Measurements from ENCODE around the gene ASPSCR1.

The ASPSCR1 gene

GRCh38 chr17:81999976-82000802 is 22.8 kb downstream of the ASPSCR1 start:
- DNase-seq: no peak

DNA sequence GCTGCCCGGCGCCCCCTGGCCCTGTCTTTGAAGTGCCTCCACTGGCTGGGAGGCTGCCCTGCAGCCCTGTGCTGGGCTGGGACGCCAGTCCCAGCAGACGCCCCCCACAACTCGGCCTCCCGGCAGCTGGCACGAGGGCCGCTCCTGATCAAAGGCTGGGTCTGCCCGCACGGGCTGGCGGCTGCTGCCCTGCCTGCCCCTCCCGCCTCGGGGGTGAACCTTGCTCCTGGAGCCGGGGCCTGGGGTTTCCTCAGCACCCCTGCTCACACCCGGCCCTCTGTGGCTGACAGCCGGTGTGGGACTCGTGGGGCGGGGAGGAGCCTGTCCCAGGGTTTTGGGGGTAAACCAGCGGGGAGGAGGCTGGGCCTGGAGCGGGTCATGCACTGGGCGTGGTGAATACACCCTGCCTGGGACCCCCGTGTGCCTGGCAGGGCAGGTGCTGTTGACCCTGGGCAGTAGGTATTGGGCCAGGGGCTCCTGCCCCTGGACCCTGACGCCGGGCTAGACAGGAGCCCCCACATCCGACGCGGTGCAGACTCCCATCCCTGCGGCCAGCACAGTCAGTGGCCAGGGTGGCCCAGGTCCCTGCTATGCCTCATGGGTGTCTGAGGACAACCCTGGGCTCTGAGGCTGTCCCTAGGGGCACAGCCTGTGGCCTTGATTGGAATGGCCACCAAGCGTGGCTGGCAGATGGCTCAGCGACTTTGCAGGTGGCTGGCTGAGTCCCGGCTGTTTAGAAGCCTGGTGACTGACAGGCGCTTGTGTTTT is 23.6 kb downstream of the ASPSCR1 start:
- DNase-seq: no peak

DNA sequence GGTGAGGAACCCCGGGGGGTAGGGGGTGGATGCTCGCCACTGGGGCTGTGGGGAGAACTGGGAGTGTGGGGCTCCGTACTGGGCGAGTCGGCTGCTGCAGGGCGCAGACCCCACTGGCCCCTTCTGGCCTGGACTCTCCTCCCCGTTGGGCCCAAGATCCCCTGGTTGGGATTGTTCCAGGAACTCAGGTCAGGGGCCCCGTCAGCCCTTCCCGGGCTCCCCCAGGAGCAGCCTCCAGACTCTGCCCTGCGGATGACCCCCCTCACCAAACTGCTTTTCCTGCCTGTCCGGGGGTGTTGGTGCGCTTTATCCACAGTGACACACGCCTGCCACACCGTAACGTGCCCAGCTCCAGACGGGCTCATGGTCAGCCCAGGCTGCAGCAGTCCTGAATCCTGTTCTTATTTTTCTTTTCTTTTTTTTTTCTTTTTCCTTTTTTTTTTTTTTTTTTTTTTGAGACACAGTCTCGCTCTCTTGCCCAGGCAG is 24.2 kb downstream of the ASPSCR1 start:
- no peak for DNase-seq

DNA sequence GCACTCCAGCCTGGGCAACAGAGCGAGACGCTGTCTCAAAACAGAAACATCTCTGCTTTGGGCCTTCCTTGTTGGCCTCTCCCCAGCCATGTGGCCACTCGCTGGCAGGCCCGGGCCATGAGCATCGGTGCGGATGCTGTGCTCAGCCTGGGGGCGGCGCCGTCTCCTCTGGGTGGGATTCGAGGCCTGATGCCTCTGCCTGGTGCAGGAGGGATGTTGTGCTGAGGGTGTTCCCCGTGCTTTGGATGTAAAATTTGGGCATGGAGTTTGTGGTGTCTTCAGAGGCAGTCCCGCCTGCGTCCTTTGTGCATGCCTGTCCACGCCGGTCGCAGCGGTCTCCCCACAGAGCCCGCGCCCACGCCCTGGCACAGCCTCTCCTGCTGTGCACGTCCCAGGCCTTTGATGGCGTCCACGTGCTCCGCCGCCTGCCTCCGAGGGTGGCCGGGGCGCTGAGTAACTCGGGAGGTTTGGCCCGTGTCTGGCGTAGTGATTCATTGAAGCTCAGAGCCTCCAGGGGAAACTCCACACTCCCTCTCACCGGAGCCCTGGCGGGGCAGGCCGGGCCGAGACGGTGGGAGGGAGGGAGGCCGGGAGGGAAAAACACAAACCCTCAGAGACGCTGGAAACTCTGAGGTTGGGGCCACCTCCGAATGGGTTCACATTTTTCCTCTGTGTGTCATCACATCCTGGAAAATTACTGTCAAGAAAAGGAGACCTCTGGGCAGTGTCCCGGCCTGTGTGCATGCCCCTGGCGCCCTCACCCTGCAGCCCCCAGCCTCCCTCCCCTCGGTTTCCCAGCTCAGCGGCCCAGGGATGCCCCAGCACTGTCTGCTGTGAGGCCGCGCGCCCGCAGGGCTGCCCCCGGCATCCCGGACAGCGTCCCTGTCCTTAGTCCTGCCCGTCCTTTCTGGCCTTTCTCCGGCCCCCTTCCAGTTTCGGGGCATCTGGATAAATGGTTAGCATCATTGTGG is 26.3 kb downstream of the ASPSCR1 start:
- no peak for DNase-seq

DNA sequence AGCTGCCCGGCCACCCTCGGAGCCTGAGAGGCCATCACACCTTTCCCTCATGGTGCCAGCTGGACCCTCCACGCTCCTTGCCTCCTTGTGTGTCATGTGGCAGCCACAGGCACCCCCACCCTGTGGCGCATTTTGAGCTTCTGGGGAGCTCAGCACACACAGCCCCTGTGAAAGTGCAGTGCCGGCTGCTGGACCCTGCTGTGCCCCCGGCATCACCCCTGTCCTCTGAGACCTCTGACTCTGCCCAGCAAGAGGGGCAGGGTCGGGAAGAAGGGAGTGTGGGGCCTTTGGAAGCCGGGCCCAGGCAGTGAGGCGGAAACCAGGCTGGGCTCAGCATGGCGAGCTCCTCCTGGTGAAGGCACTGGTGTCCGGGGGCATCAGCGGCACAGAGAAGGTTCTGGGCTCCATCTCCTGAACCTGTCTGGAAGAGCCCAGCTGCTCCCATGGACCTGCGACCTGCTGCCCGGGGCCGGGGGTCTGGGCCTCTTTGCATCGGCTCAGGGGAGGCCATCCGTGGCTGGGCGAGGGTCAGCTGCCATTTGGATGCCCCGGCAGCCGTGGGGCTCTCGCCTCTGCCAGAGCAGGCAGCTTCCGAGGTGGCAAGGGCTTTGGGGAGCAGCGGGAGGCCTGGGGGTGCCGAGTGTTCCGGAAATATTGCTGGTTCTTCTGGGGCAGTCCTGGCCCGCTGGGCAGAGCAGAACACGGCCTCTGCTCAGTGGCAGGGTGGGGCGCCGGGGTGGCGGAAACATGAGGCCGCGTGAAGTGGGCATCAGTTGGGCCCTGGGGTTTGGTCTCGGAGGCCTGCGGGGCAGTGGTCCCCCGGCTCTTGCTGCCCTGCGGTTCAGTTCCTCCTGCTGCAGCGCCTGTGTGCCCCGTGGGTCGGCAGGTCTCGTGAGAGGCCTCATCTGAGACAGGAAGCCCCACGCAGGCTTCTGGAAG is 27.4 kb downstream of the ASPSCR1 start:
- no peak for DNase-seq

DNA sequence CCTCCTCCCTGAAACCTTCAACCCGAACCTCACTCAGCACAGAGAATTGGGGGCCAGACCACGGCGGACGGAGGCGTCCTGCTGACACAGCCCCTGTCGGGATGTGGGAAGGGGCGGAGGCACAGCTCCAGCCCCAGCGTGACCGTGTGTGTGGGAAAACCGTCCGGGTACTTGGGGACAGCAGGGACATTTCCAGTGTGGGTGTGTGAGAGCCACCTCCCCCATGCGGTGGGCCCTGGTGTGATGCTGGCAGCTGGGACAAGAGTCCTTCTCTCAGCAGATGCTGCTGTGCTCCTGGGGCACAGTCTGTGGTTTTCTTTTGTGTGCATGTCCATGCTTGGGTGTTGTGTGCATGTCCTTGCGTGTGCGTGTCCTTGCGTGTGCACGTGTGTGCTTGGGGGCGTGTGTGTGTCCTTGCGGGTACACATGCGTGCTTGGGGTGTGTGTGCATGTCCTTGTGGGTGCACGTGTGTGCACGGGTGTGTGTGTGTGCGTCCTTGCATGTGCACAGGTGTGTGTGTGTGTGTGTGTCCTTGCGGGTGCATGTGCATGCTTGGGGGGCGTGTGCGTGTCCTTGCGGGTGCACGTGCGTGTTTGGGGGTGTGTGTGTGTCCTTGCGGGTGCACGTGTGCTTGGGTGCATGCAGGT is 28.4 kb downstream of the ASPSCR1 start:
- no peak for DNase-seq

- DNase-seq: no peak
Observed at GRCh38 chr17:82006468-82007227, 29.2 kb downstream of the ASPSCR1 start.

GRCh38 chr17:82007228-82007494 is 29.7 kb downstream of the ASPSCR1 start:
- DNase-seq: no peak

DNA sequence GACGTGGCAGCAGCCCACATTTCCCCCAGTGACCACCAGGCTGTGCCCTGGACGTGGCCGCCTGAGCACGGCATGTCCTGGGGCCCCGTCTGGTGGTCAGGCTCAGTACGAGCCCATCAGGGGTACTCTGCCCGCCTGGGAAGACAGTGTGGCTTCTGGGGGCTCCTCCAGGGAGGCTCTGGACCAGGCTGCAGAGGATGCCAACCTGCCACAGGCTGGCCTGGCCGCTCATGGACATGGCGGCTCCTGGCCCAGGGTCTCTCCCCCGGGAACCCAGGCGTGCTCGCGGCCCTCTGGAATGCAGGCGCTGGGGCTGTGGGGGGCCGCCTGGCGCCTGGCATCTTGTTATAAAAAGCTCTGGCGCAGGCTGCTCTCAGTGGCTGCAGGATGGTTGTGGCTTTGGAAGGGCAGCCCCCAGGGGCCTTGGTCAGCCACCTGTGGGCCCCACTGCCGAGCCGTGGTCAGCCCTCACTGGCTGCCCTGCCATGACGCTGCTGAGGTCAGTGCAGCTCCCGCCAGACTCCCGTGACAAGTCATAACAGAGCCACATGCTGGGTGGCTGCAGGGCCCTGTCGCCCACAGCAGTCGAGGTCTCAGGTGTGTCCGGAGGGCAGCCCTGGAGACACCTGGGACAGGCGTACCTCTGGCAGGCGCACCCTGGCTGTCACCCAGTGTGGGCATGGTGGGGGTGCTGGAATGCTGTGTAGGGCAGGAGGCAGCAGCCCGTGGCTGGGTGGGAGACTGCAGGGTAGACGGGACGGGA is 30.2 kb downstream of the ASPSCR1 start:
- no peak for DNase-seq

- no peak for DNase-seq
Observed at GRCh38 chr17:82008258-82008940, 31.0 kb downstream of the ASPSCR1 start.

GRCh38 chr17:82008941-82009405 is 31.5 kb downstream of the ASPSCR1 start:
- DNase-seq: no peak

- no peak for DNase-seq
Observed at GRCh38 chr17:82009413-82009812, 32.0 kb downstream of the ASPSCR1 start.

DNA sequence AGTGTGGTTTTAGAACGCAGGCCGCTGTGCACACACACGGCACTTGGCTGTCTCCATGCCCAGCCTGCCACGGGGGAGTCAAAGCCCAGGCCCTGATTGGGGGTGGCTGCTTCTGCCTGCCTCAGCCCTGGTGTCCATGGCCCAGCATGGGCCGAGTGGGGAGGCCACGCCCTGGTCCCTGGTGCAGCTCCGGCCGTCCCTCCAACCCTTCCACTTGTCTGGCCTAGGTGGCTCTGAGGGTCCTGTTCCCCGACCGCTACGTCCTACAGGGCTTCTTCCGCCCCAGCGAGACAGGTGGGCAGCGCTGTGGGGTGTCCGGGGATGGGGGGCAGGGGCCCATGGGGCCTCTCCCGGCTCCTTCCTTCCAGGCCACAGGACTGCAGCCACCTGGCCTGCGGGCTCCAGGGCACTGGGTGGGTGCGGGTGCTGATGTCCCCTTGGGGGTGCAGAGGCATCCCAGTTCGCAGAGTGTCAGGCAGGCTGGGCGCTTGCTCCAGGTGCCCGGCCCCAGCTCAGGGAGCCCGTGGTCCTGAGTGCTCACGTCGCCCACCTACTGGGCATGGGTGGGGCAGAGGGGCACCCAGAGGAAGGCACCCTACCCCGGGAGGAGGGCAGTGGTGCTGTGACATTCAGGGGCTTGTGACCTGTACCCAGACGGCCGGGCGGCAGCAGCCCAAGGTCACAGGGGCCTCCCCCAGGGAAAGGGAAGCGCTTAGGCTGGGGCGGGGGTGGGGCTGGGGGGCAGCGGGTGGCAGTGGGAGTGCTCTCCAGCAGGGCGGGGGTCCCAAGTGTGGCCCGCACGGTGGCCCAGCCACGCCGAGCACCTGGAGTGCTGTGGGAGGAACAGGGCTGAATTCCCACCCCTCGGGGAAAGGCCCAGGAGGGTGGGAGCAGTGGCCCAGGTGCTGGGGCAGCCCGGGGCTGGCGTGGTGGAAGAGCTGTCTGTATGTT is 33.4 kb downstream of the ASPSCR1 start:
- no peak for DNase-seq

DNA sequence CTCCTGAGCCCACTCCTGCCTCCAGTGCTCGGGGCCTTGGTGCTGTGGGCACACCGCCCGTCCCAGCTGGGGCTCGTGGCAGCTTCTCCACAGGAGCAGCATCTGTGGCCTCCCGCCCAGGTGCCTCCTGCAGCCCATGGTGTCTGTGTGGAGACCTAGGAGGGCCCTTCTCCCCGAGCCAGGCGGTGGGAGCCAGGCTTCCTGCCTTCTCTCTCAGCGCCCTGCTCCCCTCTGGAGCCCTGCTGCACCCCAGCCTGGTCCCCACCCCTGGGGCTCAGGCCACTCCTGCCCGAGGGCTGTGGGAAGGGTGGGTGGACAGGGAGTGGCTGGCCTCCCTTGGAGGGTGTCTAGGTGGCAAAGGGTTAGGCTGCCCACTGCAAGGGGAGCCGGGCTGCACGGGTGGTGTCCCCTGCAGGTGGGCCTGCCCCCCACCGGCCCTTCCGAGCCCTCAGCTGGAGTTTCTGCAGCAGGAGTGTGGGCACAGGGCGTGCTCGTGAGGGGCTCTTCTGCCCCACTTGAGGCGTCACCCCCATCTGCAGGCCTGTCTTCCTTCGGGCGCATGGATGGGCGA is 34.3 kb downstream of the ASPSCR1 start:
- no peak for DNase-seq

- no peak for DNase-seq
Observed at GRCh38 chr17:82012261-82012639, 34.8 kb downstream of the ASPSCR1 start.

DNA sequence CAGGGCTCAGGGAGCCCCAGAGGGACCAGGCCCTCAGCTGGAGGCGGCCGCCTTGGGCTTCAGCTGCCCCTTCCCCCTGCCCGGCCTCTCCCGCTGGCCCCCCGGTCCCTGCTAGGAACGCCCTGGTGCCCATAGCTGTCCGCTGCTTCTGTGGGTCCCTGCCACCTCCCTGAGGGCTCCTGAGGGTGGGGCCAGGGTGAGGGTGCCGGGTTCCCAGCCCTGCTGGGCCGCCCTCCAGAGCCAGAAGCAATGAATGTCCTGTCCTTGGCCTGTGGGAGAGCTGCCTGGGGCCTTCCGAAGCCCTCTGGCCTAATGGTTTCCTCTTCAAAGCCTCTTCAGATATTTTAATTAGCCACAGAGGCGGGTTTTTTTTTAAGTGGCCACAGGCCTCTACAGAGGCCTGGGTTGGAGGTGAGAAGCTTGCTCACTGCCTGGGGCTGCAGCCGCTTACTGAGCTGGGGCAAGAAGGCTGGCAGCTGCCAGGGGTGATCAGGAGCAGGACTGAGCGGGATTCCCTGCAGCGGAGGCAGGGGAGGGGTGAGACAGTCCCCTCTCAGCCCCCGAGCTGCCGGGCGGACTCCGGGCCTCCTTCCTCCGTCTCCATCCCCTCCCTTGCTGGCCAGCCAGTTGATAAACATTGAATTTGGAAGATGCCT is 35.3 kb downstream of the ASPSCR1 start:
- no peak for DNase-seq

DNA sequence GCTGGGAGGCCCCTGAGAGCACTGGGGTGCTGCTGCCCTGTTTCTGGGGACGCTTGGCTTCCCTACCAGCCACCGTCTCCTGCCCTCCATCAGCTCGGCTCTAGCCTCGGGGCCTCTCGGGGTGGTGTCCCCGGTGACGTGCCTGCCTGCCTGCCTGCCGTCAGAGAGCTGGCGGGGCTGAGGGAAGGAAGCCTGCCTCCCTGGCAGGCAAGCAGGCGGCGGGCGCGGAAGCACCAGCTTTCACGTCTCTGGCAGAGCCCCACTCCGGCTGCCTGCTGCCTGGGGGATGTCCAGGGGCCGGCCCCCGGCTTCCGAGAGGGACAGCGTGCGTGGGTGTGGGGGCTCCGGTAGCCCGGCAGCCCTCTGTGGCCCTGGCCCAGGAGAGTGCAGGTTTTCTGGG is 35.9 kb downstream of the ASPSCR1 start:
- DNase-seq: peak; percentile 38
